HCT116 (cell line): Measurements from ENCODE around the gene BTBD2. TPM values are rescaled to one million over a fixed set of nuclear protein-coding genes. Genes with fewer than 3 reads are reported as not detected.

Experiments
- ATAC-seq: fragments of 200-7000 bp; cut with Tn5 transposase; 2 replicates; pipeline ENCODE4 v1.9.1; 2020; ENCODE audit warnings: mild to moderate bottlenecking, moderate library complexity
- BruUV-seq: library from RNA; stranded (reverse); fragments of 400-500 nt; replicated peaks from 2 replicates; lab custom pipeline; 2021; lab: Mats Ljungman, UMichigan
- CTCF ChIA-PET: fragments of 300-600 bp; sonication (Branson Sonifier 250); formaldehyde crosslinking; loops from one replicate; lab custom pipeline; 2021; ENCODE audit warnings: antibody characterized with exemption; lab: Charles Lee
- POLR2A ChIA-PET: fragments of 300-600, 350-600 bp; sonication (Branson Sonifier 250); formaldehyde crosslinking; loops from one replicate; lab custom pipeline; 2021; ENCODE audit warnings: antibody characterized with exemption; lab: Charles Lee
- RAD21 ChIA-PET, 2 experiments: fragments of 300-600 bp; sonication (Branson Sonifier 250); formaldehyde crosslinking; loops; one replicate each; lab custom pipeline; 2023; ENCODE audit warnings: low total read pairs in 2 of 2; ENCODE audit not compliant: uncharacterized antibody in 2 of 2, unreplicated experiment in 2 of 2, low non-redundant PET in 1 of 2; lab: Charles Lee
- DNase-seq: peaks from one replicate; pipeline ENCODE4 v3.0.0-alpha.2; 2010; ENCODE audit warnings: low read depth, low spot score
- H2AFZ ChIP-seq: fragments of 200-600 bp; shearing (Covaris generic), sonication (generic); 2 replicates; pipeline ENCODE4 v1.6.1; 2017; ENCODE audit warnings: low read depth, mixed run types, mixed read lengths, antibody characterized with exemption, low read length; ENCODE audit not compliant: poor library complexity, severe bottlenecking
- H3K27ac ChIP-seq: 2 replicates; pipeline ENCODE4 v1.5.1; 2012; ENCODE audit warnings: low read depth, low read length
- H3K27me3 ChIP-seq: fragments of 200-600 bp; sonication (generic); 2 replicates; pipeline ENCODE4 v1.6.1; 2016; ENCODE audit warnings: mixed run types, low read length, mixed read lengths; ENCODE audit not compliant: insufficient read depth
- H3K36me3 ChIP-seq, 2 experiments: fragments of 200-500 bp in 1 of 2; fragments of 200-600 bp in 1 of 2; sonication (Bioruptor generic) in 1 of 2; sonication (generic) in 1 of 2; 2 replicates each; pipeline versions ENCODE4 v1.5.1 to v1.6.1; 2014 to 2016; ENCODE audit warnings: low read length in 2 of 2, inconsistent platforms in 1 of 2, mixed read lengths in 1 of 2, mixed run types in 1 of 2; ENCODE audit not compliant: insufficient read depth in 2 of 2, control insufficient read depth in 1 of 2
- H3K4me1 ChIP-seq, 2 experiments: fragments of 200-600 bp in 1 of 2; sonication (generic) in 1 of 2; 2 replicates each; pipeline versions ENCODE4 v1.5.1 to v1.6.1; 2012 to 2017; ENCODE audit warnings: low read length in 2 of 2, inconsistent platforms in 1 of 2, mild to moderate bottlenecking in 1 of 2, mixed read lengths in 1 of 2, mixed run types in 1 of 2, moderate library complexity in 1 of 2; ENCODE audit not compliant: insufficient read depth in 2 of 2, control insufficient read depth in 1 of 2
- H3K4me2 ChIP-seq: fragments of 200-600 bp; sonication (generic); 2 replicates; pipeline ENCODE4 v1.6.1; 2017; ENCODE audit warnings: mixed run types, low read length, mixed read lengths
- H3K4me3 ChIP-seq, 2 experiments: fragments of 200-600 bp in 1 of 2; sonication (generic) in 1 of 2; replicated peaks in 1 of 2; 2 replicates each; pipeline ENCODE4 v1.5.1; 2011 to 2016; ENCODE audit warnings: low read length in 2 of 2, control low read depth in 1 of 2, low read depth in 1 of 2, mild to moderate bottlenecking in 1 of 2, mixed read lengths in 1 of 2, mixed run types in 1 of 2
- H3K79me2 ChIP-seq: fragments of 200-600 bp; sonication (generic); 2 replicates; pipeline ENCODE4 v1.6.1; 2017; ENCODE audit warnings: mild to moderate bottlenecking, mixed run types, low read length, moderate library complexity, mixed read lengths; ENCODE audit not compliant: insufficient read depth
- H3K9ac ChIP-seq: fragments of 200-600 bp; sonication (generic); 2 replicates; pipeline ENCODE4 v1.6.1; 2016; ENCODE audit warnings: low read length, mixed read lengths
- H3K9me2 ChIP-seq: fragments of 200-600 bp; sonication (generic), shearing (Covaris generic); 2 replicates; pipeline ENCODE4 v1.6.1; 2017; ENCODE audit warnings: mixed run types, mild to moderate bottlenecking, moderate library complexity; ENCODE audit not compliant: insufficient read depth
- H3K9me3 ChIP-seq, 2 experiments: fragments of 200-500 bp in 1 of 2; fragments of 200-600 bp in 1 of 2; sonication (Bioruptor generic) in 1 of 2; sonication (generic) in 1 of 2; 2 replicates each; pipeline ENCODE4 v1.6.1; 2014 to 2017; ENCODE audit warnings: low read length in 2 of 2, mixed read lengths in 2 of 2, inconsistent platforms in 1 of 2, low read depth in 1 of 2, mild to moderate bottlenecking in 1 of 2, mixed run types in 1 of 2, moderate library complexity in 1 of 2; ENCODE audit not compliant: control insufficient read depth in 1 of 2, insufficient read depth in 1 of 2
- H4K20me1 ChIP-seq: fragments of 200-600 bp; sonication (generic), shearing (Covaris generic); 2 replicates; pipeline ENCODE4 v1.6.1; 2017; ENCODE audit warnings: mixed run types, mild to moderate bottlenecking, moderate library complexity; ENCODE audit not compliant: insufficient read depth
- CEBPB ChIP-seq: IDR thresholded peaks from 2 replicates; pipeline ENCODE4 v1.6.1; 2012; ENCODE audit warnings: low read depth
- EGR1 ChIP-seq: IDR thresholded peaks from 2 replicates; pipeline ENCODE4 v1.6.1; 2012; ENCODE audit warnings: low read depth
- POLR2A ChIP-seq: IDR thresholded peaks from 2 replicates; pipeline ENCODE4 v1.7.0; 2011; ENCODE audit warnings: borderline replicate concordance; ENCODE audit not compliant: insufficient read depth, insufficient read length; ENCODE audit errors: extremely low read depth
- RAD21 ChIP-seq: IDR thresholded peaks from 2 replicates; pipeline ENCODE4 v1.6.1; 2012; ENCODE audit warnings: low read depth, mild to moderate bottlenecking
- SIN3A ChIP-seq: IDR thresholded peaks from 2 replicates; pipeline ENCODE4 v1.6.1; 2012; ENCODE audit warnings: low read depth
- YY1 ChIP-seq: IDR thresholded peaks from 2 replicates; pipeline ENCODE4 v1.6.1; 2011; ENCODE audit warnings: low read length, low read depth, moderate library complexity, mild to moderate bottlenecking; ENCODE audit not compliant: insufficient replicate concordance; ENCODE audit errors: extremely low read depth
- ZFX ChIP-seq: fragments of 450-650 bp; IDR thresholded peaks from 2 replicates; pipeline ENCODE4 v1.6.1; 2017
- intact Hi-C: fragments of 100-400 bp; cut with micrococcal nuclease; formaldehyde crosslinking; loops from 2 replicates; pipeline ENCODE4 v1.10.0; 2022
- total RNA-seq: library from RNA; stranded (reverse); gene quantifications from one replicate; pipeline ENCODE4 v1.2.1, GENCODE V29; 2021; ENCODE audit not compliant: unreplicated experiment
- TF ChIP-seq, protein P1 (sequence below): IDR thresholded peaks from 2 replicates; pipeline ENCODE4 v1.6.1; 2012
- TF ChIP-seq, protein P2 (sequence below): IDR thresholded peaks from 2 replicates; pipeline ENCODE4 v1.6.1; 2012; ENCODE audit warnings: low read depth

BTBD2 gene
- total RNA-seq, 1 experiment from 2014 or later: 112 TPM

DNA sequence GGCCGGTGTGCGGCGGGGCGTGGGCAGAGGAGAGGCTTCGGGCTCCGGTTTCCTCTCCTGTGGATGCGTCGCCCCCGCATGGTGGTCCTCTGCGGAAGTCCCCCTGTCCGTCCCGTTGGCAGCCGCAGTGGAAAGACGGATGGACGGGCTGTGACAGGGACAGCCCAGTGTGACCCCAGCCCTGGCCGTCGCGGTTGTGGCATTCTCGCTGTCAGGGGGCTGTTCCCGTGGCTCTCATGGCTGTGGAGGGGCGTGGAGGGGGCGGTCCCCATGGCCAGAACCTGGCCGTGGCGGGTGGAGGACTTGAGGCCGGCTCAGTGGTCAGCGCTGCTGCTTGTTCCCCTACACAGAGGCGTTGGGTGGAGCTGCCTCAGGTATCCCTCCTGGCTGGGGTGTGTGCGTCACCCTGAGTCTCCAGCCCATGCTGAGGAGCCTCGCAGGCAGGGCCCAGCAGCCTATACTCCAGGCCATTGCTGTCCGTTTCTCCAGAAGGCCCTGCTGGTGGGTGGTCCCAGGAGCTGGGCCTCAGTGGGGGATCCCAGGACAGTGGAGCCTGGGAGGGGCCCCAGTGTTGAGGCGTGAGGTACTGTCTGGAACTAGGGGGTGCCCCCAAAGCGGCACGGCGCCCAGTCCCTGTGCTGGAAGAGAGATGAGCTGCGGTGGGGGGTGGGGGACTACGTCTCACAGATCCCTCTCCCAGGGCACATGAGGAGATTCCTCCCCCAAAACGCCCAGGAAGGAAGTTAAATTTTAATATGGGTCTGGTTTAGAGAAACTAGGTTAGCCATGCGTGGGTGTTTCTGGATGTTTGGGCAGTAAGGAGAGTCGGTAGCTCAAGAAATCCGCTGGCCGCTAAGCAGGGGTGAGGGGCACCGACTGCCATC lies 54.3 kb downstream of the BTBD2 start:
- DNase-seq (no peak), ATAC-seq (no peak)
- Histone ChIP-seq H3K4me3 (no peak overlapping the region), H3K9ac (no peak overlapping the region), H3K9me3 (no peaks in the 10 kb centered on the region), H3K4me1 (no peaks in the 10 kb centered on the region), H3K27me3 (no peaks in the 10 kb centered on the region), H4K20me1 (no peaks in the 10 kb centered on the region), H3K36me3 (peaks cover 0 to 3% of the 10 kb centered on the region in 2 experiments; a peak in 1 of 4 replicates), H3K4me2 (no peak overlapping the region), H3K9me2 (no peaks in the 10 kb centered on the region), H3K27ac (no peak overlapping the region), H3K79me2 (peaks cover 71% of the 10 kb centered on the region), H2AFZ (no peak overlapping the region)
- RAD21 ChIA-PET: no interaction called here
- intact Hi-C loops: no loop called here
- CTCF ChIA-PET: interaction anchor here (0.6 kb wide), 1 partner anchor 23 kb away, joined by 4 read pairs; no protein-coding TSS in a partner anchor
- no TSS peak for BruUV-seq
- POLR2A ChIA-PET: no interaction called here
- TF ChIP-seq ZFX (no peak), RAD21 (no peak), CEBPB (no peak), YY1 (no peak), EGR1 (no peak), POLR2A (no peak), SIN3A (no peak)
- TF ChIP-seq, protein P1, sequence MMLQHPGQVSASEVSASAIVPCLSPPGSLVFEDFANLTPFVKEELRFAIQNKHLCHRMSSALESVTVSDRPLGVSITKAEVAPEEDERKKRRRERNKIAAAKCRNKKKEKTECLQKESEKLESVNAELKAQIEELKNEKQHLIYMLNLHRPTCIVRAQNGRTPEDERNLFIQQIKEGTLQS: no peak
- TF ChIP-seq, protein P2, sequence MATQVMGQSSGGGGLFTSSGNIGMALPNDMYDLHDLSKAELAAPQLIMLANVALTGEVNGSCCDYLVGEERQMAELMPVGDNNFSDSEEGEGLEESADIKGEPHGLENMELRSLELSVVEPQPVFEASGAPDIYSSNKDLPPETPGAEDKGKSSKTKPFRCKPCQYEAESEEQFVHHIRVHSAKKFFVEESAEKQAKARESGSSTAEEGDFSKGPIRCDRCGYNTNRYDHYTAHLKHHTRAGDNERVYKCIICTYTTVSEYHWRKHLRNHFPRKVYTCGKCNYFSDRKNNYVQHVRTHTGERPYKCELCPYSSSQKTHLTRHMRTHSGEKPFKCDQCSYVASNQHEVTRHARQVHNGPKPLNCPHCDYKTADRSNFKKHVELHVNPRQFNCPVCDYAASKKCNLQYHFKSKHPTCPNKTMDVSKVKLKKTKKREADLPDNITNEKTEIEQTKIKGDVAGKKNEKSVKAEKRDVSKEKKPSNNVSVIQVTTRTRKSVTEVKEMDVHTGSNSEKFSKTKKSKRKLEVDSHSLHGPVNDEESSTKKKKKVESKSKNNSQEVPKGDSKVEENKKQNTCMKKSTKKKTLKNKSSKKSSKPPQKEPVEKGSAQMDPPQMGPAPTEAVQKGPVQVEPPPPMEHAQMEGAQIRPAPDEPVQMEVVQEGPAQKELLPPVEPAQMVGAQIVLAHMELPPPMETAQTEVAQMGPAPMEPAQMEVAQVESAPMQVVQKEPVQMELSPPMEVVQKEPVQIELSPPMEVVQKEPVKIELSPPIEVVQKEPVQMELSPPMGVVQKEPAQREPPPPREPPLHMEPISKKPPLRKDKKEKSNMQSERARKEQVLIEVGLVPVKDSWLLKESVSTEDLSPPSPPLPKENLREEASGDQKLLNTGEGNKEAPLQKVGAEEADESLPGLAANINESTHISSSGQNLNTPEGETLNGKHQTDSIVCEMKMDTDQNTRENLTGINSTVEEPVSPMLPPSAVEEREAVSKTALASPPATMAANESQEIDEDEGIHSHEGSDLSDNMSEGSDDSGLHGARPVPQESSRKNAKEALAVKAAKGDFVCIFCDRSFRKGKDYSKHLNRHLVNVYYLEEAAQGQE: no peak
